Measurements from ENCODE around the gene SPIB. TPM values are rescaled to one million over a fixed set of nuclear protein-coding genes. Genes with fewer than 3 reads are reported as not detected.

SPIB gene
- total RNA-seq = 2.9 TPM

- DNase-seq (ENCODE audit: low spot score) (no peak), ATAC-seq (no peak)
- intact Hi-C loops (cut with DNase I) = no loop called here
These were observed at the start of gene SPIB for GRCh38 chr19:50418176-50419021. SPIB (plus strand) TSS chr19:50418938; CDS start chr19:50418963, 25 bp downstream.

- ATAC-seq (no peak), DNase-seq (ENCODE audit: low spot score) (no peak)
- intact Hi-C loops (cut with DNase I) = no loop called here
These were observed 46.7 kb upstream of the SPIB start for GRCh38 chr19:50371914-50372475.

- intact Hi-C loops (cut with DNase I) = no loop called here
- DNase-seq (ENCODE audit: low spot score) = peak; percentile 97
These were observed 42.3 kb upstream of the SPIB start, which contains the start of gene NR1H2 for GRCh38 chr19:50376166-50377050. NR1H2 (plus strand) TSS chr19:50376457; CDS start chr19:50377606, 1,149 bp downstream.

GRCh38 chr19:50377051-50377461, 41.7 kb upstream of the SPIB start:
- ATAC-seq (no peak), DNase-seq (ENCODE audit: low spot score) (no peak)
- intact Hi-C loops (cut with DNase I) = no loop called here

More at GRCh38 chr19:50376166-50377050, 42.3 kb upstream of the SPIB start, which contains the start of gene NR1H2:
- ATAC-seq = peak; percentile 97

- ATAC-seq = no peak
- no peak for DNase-seq (ENCODE audit: low spot score)
- intact Hi-C loops (cut with DNase I) = no loop called here
These were observed 41.2 kb upstream of the SPIB start for GRCh38 chr19:50377517-50377916.

DNA sequence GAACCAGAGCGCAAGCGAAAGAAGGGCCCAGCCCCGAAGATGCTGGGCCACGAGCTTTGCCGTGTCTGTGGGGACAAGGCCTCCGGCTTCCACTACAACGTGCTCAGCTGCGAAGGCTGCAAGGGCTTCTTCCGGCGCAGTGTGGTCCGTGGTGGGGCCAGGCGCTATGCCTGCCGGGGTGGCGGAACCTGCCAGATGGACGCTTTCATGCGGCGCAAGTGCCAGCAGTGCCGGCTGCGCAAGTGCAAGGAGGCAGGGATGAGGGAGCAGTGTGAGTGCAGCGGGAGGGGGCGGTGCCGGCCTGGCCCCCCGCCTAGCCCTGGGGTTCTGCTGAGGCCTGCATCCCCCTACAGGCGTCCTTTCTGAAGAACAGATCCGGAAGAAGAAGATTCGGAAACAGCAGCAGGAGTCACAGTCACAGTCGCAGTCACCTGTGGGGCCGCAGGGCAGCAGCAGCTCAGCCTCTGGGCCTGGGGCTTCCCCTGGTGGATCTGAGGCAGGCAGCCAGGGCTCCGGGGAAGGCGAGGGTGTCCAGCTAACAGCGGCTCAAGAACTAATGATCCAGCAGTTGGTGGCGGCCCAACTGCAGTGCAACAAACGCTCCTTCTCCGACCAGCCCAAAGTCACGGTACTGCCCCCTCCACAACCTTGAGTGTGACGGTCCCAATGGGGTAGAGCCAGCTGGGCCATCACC, 40.4 kb upstream of the SPIB start:
- intact Hi-C loops (cut with DNase I) = no loop called here
- DNase-seq (ENCODE audit: low spot score) (no peak), ATAC-seq (no peak)

DNA sequence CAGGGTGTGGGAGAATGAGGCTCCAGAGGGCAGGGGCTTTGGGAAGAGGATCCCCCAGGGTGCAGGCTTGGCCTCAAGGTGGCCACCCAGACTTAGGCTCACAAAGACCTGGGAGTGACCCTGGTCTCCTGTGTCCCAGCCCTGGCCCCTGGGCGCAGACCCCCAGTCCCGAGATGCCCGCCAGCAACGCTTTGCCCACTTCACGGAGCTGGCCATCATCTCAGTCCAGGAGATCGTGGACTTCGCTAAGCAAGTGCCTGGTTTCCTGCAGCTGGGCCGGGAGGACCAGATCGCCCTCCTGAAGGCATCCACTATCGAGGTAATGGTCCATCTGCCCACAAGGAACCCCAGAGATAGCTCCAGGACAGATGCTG, 39.9 kb upstream of the SPIB start:
- intact Hi-C loops (cut with DNase I) = no loop called here
- DNase-seq (ENCODE audit: low spot score) (no peak), ATAC-seq (no peak)

DNA sequence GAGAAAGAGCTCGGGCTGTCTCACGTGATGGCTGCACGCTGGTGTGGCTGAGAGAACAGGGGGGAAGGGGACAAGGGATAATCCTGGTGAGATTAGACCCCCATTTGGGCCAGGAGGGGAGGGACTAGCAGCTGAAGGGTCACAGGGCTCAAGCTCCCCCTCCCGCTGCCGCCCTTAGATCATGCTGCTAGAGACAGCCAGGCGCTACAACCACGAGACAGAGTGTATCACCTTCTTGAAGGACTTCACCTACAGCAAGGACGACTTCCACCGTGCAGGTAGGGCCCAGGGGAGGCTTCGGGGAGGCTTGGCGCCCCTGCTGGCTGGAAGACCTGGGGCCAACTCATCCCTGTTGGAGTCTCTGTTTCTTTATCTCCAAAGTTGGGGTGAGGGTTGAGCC, 39.1 kb upstream of the SPIB start:
- ATAC-seq (no peak), DNase-seq (ENCODE audit: low spot score) (no peak)
- intact Hi-C loops (cut with DNase I) = no loop called here

- ATAC-seq = no peak
- intact Hi-C loops (cut with DNase I) = no loop called here
- no peak for DNase-seq (ENCODE audit: low spot score)
These were observed 38.6 kb upstream of the SPIB start for GRCh38 chr19:50380137-50380536.

- intact Hi-C loops (cut with DNase I) = no loop called here
These were observed 38.0 kb upstream of the SPIB start for GRCh38 chr19:50380751-50381151.

GRCh38 chr19:50381881-50382729, 36.6 kb upstream of the SPIB start:
- intact Hi-C loops (cut with DNase I) = no loop called here
- no peak for DNase-seq (ENCODE audit: low spot score)

More at GRCh38 chr19:50380751-50381151, 38.0 kb upstream of the SPIB start:
- ATAC-seq (no peak), DNase-seq (ENCODE audit: low spot score) (no peak)

DNA sequence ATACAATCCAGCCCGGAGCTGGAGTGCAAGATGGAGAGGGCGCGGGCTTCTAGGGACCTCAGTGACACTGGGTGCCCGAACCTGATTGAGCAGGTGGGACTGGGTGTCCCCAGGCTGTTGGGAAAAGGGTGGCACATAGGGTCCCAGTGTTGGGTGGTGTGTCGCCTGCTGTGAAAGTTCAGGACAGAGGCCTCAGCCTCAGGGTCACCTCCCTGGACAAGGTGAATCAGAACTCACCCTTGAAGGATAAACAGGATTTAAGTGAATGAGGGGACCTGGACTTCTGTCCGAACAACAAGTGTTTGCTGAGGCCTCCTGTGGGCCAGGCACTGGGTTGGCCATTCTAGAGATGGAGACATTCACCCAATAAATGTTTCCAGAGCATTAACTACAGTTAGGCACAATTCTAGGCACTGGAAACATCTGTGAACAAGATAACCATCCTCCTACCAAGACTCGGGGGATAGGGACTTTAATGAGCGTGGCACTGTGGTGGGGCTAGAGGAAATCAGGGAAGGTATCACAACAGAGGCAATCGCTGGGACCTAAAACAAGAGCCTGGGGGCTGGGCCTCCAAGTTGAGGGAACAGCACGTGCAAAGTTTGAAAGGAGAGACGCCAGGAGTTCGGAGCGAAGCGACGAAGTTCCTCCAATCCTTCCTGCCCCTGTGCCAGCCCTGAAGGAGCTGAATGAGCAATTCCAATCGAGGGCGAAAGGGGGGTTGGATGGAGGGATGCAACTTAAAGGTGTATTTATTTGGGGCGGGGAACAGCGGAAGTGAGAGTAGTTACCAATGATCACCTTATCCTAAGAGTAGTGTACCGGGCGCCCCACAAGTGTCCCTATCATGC, 35.5 kb upstream of the SPIB start:
- DNase-seq (ENCODE audit: low spot score) = no peak
- intact Hi-C loops (cut with DNase I) = no loop called here
- ATAC-seq = no peak

More at GRCh38 chr19:50381881-50382729, 36.6 kb upstream of the SPIB start:
- no peak for ATAC-seq

DNA sequence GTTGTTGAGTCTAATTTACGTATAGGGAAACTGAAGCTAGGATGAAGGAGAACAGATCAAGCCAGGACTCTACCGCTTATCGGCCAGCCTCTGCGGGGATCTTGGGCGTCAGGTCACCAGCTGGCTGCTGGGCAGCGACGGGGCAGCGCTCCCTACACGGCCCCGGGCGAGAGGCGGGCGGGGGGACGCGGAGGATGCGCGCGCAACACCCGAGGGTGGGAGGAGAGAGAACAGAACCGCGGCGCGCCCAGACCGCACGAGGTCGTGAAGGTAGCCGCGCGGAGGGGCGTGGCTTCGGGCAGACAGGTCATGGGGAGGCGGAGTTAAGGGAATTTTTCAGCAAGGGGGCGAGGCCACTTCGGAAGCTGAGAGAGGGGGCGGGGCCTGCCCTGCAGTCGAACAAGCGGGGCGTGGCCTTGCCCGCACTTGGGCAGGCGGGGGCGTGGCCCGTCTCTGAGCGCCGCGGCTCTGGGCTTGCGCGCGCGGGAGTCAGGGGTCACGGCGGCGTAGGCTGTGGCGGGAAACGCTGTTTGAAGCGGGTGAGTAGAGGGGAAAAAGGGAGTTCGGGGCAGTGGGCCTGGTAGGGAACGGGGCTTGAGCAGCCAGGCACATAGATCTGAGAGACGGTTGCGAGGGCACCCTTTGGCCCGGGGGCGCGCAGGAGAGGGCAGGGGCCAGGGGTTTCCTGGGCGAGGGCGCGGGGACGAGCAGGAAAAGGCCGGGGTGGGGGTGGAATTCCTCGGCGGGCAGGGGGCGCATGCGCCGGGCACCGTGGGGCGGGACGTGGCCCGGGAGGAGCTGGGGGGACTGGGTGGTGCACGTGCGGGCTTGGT, 34.7 kb upstream of the SPIB start, which contains the start of gene POLD1:
Gene POLD1, plus strand, starts transcription at position 496 of the 833 bp plus-strand sequence. CDS start 14,505 bp downstream, outside the sequence.
- intact Hi-C loops (cut with DNase I) = no loop called here
- ATAC-seq (peak; percentile 96), DNase-seq (ENCODE audit: low spot score) (peak; percentile 98)

DNA sequence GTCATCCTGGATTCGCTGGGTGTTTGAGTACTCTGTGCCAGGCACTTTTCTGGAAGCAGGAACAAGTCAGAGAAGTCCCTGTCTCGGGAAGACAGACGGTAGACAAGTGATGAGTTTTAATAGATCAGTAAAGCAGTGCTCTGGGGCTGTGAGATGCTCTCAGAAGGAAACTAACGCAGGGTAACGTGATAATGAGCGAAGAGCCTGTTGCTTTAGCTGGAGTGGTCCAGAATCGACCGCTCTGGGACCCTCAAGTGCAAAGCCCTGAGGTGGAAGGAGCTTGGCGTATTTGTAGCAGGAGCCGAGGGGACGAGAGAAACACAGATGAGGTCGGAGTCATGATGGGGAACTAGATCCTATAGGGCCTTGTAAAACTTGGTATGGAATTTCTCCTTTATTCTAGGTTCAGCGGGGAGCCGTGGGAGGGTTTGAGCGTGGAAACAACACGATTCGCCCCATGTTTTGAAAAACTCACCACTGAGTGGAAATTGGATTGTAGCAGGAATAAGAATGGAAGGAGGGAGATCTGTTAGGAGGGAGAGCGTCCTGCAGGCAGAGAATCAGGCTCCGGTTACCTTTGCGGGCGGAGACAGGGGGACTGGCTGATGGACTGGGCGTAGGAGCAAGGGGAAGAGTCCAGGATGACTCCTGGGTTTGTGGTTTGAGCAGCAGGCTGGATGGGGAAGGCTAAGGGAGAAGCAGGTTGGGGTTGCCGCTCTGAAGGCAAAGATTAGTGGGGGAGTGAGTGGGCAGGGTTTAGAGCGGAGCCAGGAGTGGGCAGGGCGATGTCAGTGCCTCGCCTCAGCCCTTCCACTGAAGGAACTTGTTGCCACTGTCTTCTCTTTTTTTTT, 33.8 kb upstream of the SPIB start:
- DNase-seq (ENCODE audit: low spot score) (no peak), ATAC-seq (peak; percentile 0)
- intact Hi-C loops (cut with DNase I) = no loop called here

- DNase-seq (ENCODE audit: low spot score) (no peak), ATAC-seq (no peak)
- intact Hi-C loops (cut with DNase I) = no loop called here
These were observed 31.4 kb upstream of the SPIB start for GRCh38 chr19:50387176-50387867.
